Measurements from ENCODE around the gene LDLRAD4.

The LDLRAD4 gene

GRCh38 chr18:13546638-13547037 lies 328.1 kb downstream of the LDLRAD4 start:
- DNase-seq: no peak

GRCh38 chr18:13547347-13547746 lies 328.8 kb downstream of the LDLRAD4 start:
- no peak for DNase-seq

- DNase-seq: no peak
These were observed 329.7 kb downstream of the LDLRAD4 start for GRCh38 chr18:13548106-13548819.

GRCh38 chr18:13548966-13549879 lies 330.7 kb downstream of the LDLRAD4 start:
- DNase-seq: no peak

GRCh38 chr18:13549880-13550232 lies 331.3 kb downstream of the LDLRAD4 start:
- no peak for DNase-seq

- no peak for DNase-seq
These were observed 332.1 kb downstream of the LDLRAD4 start for GRCh38 chr18:13550418-13551304.

GRCh38 chr18:13551305-13551603 lies 332.7 kb downstream of the LDLRAD4 start:
- no peak for DNase-seq

GRCh38 chr18:13551841-13552733 lies 333.5 kb downstream of the LDLRAD4 start:
- DNase-seq: no peak

GRCh38 chr18:13553449-13553848 lies 334.9 kb downstream of the LDLRAD4 start:
- no peak for DNase-seq

- no peak for DNase-seq
These were observed 336.6 kb downstream of the LDLRAD4 start for GRCh38 chr18:13555192-13555591.

- no peak for DNase-seq
These were observed 337.3 kb downstream of the LDLRAD4 start for GRCh38 chr18:13555865-13556264.

- DNase-seq: no peak
These were observed 337.9 kb downstream of the LDLRAD4 start for GRCh38 chr18:13556502-13556901.

GRCh38 chr18:13558124-13558523 lies 339.6 kb downstream of the LDLRAD4 start:
- DNase-seq: no peak

- no peak for DNase-seq
These were observed 340.2 kb downstream of the LDLRAD4 start for GRCh38 chr18:13558790-13559189.

GRCh38 chr18:13559754-13560153 lies 341.2 kb downstream of the LDLRAD4 start:
- DNase-seq: no peak

GRCh38 chr18:13560306-13560705 lies 341.7 kb downstream of the LDLRAD4 start:
- no peak for DNase-seq

- DNase-seq: peak; percentile 93
These were observed 344.0 kb downstream of the LDLRAD4 start for GRCh38 chr18:13562494-13563029.

- no peak for DNase-seq
These were observed 344.8 kb downstream of the LDLRAD4 start for GRCh38 chr18:13563390-13563805.

GRCh38 chr18:13564579-13564978 lies 346.0 kb downstream of the LDLRAD4 start:
- DNase-seq: no peak

GRCh38 chr18:13565228-13565627 lies 346.7 kb downstream of the LDLRAD4 start:
- no peak for DNase-seq

GRCh38 chr18:13566941-13567746 lies 348.6 kb downstream of the LDLRAD4 start:
- DNase-seq: peak; percentile 36

All from stimulated activated CD4-positive, alpha-beta T cell treated with anti-CD3 and anti-CD28 coated beads, Interleukin-1b, Interleukin-23, amount 100 ng/mL, for 48 hours (primary cell).